Measurements from ENCODE around the gene ISG20L2. TPM values are rescaled to one million over a fixed set of nuclear protein-coding genes. Genes with fewer than 3 reads are reported as not detected.

Gene ISG20L2
- total RNA-seq, 2 donors from 2014 or later: 19.4 to 34.4 TPM

GRCh38 chr1:156772728-156773497, 44.3 kb upstream of the ISG20L2 start:
- intact Hi-C loops (cut with DNase I): no loop called here
- H3K4me1 ChIP-seq (replicated peaks): peaks cover 5% of the 10 kb centered on the region
- 57% methylated on average over 9 of the region's 9 CpGs for WGBS
- TF ChIP-seq CTCF (IDR thresholded peaks at IDR 0.05) (no peak), POLR2AphosphoS5 (IDR thresholded peaks at IDR 0.05) (no peak), POLR2A (IDR thresholded peaks at IDR 0.05) (no peak)
- H3K27me3 ChIP-seq (replicated peaks; ENCODE audit: insufficient read depth): no peaks in the 10 kb centered on the region
- DNase-seq (ENCODE audit: low spot score): no peak
- no peaks in the 10 kb centered on the region for H3K9me3 ChIP-seq
- H3K36me3 ChIP-seq: no peaks in the 10 kb centered on the region
- no peak overlapping the region for H3K27ac ChIP-seq
- H3K4me3 ChIP-seq: no peak overlapping the region

- no peak for DNase-seq (ENCODE audit: low spot score)
- WGBS: 84% methylated on average over 3 of the region's 3 CpGs
- intact Hi-C loops (cut with DNase I): no loop called here
- H3K27me3 ChIP-seq (replicated peaks; ENCODE audit: insufficient read depth): no peaks in the 10 kb centered on the region
- TF ChIP-seq POLR2A (IDR thresholded peaks at IDR 0.05) (no peak), POLR2AphosphoS5 (IDR thresholded peaks at IDR 0.05) (no peak), CTCF (IDR thresholded peaks at IDR 0.05) (no peak)
- no peak overlapping the region for H3K27ac ChIP-seq
- H3K4me1 ChIP-seq (replicated peaks): peaks cover 5% of the 10 kb centered on the region
- H3K9me3 ChIP-seq: no peaks in the 10 kb centered on the region
- no peak overlapping the region for H3K4me3 ChIP-seq
- H3K36me3 ChIP-seq: no peaks in the 10 kb centered on the region
Observed at GRCh38 chr1:156772222-156772621, 43.7 kb upstream of the ISG20L2 start.

DNA sequence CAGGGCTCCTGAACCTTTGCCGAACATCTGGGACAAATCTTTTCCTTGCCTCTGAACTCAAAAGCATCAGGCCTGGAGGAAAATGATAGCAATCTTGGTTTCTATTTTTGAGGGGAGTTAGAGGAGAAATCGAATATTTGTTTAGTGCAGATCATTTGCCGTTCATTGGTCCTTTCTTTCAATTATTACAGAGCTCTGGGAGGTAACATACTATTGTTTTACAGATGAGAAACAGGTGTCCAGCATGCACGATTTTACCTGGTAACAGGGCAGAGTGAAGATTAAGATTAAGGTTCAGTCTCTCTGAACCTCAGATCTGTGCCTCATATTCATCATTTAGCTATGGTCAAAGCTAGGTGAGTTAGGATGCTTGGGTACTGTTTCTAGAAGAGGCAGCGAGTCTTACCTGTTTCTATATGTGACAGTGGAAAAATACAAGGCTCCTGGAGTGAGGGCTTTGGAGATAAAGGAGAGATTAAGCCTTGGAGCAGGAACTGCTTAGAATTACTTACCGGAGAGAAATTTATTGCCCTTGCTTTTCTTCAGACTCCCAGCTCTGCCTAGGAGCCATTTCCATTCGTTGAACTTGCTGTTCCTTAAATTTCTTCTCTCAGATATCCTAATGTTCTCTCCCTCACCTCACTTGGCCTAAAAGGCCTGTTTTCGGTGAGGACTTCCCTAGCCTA, 40.2 kb upstream of the ISG20L2 start:
- H3K4me3 ChIP-seq: peak overlapping the region; percentile 69 to 89
- 14% methylated on average over 8 of the region's 8 CpGs for WGBS
- DNase-seq (ENCODE audit: low spot score): no peak
- peak overlapping the region in 1 of 2 donors; percentile 80 for H3K27ac ChIP-seq
- H3K9me3 ChIP-seq: no peaks in the 10 kb centered on the region
- TF ChIP-seq CTCF (IDR thresholded peaks at IDR 0.05) (no peak), POLR2AphosphoS5 (IDR thresholded peaks at IDR 0.05) (no peak)
- no peaks in the 10 kb centered on the region for H3K27me3 ChIP-seq (replicated peaks; ENCODE audit: insufficient read depth)
- intact Hi-C loops (cut with DNase I): no loop called here
- no peaks in the 10 kb centered on the region for H3K36me3 ChIP-seq
- peaks cover 5% of the 10 kb centered on the region for H3K4me1 ChIP-seq (replicated peaks)

GRCh38 chr1:156767879-156768604, 39.5 kb upstream of the ISG20L2 start:
- peak overlapping the region; percentile 69 to 89 for H3K4me3 ChIP-seq
- DNase-seq (ENCODE audit: low spot score): no peak
- 0% methylated on average over 30 of the region's 31 CpGs for WGBS
- no peaks in the 10 kb centered on the region for H3K36me3 ChIP-seq
- no peak for TF ChIP-seq POLR2AphosphoS5 (IDR thresholded peaks at IDR 0.05)
- TF ChIP-seq POLR2A (IDR thresholded peaks at IDR 0.05): no peak
- no peak for TF ChIP-seq CTCF (IDR thresholded peaks at IDR 0.05)
- H3K9me3 ChIP-seq: no peaks in the 10 kb centered on the region
- peak overlapping the region; percentile 80 to 91 for H3K27ac ChIP-seq
- intact Hi-C loops (cut with DNase I): no loop called here
- H3K4me1 ChIP-seq (replicated peaks): peaks cover 5% of the 10 kb centered on the region
- H3K27me3 ChIP-seq (replicated peaks; ENCODE audit: insufficient read depth): no peaks in the 10 kb centered on the region

All from prostate gland (tissue), 2 donors.